SH-SY5Y (cell line): ENCODE results near the gene KIF25.

ENCODE experiments used
- GATA2 ChIP-seq: IDR thresholded peaks from 2 replicates; pipeline ENCODE4 v1.6.1; 2011; ENCODE audit warnings: mild to moderate bottlenecking, low read depth, low read length
- GATA3 ChIP-seq: IDR thresholded peaks from 2 replicates; pipeline ENCODE4 v1.6.1; 2011; ENCODE audit warnings: low read depth, mild to moderate bottlenecking, low read length, moderate library complexity

KIF25 gene

GRCh38 chr6:168072730-168073129 is 75.3 kb downstream of the KIF25 start:
- TF ChIP-seq GATA3: no peak
- TF ChIP-seq GATA2: no peak

GRCh38 chr6:168073937-168074730 is 76.7 kb downstream of the KIF25 start:
- no peak for TF ChIP-seq GATA3
- no peak for TF ChIP-seq GATA2

- TF ChIP-seq GATA2 (no peak), GATA3 (no peak)
These were observed 77.7 kb downstream of the KIF25 start for GRCh38 chr6:168075216-168075615.

- TF ChIP-seq GATA3 (no peak), GATA2 (no peak)
These were observed 78.3 kb downstream of the KIF25 start for GRCh38 chr6:168075787-168076202.

GRCh38 chr6:168078175-168078942 is 80.9 kb downstream of the KIF25 start:
- TF ChIP-seq GATA3 (no peak), GATA2 (no peak)

GRCh38 chr6:168078943-168079405 is 81.5 kb downstream of the KIF25 start, which contains the start of gene FRMD1:
FRMD1 (minus strand) TSS chr6:168079212; CDS start chr6:168079094, 118 bp downstream.
- TF ChIP-seq GATA2 (no peak), GATA3 (no peak)

GRCh38 chr6:168080393-168081077 is 83.1 kb downstream of the KIF25 start:
- TF ChIP-seq GATA3 (no peak), GATA2 (no peak)

- no peak for TF ChIP-seq GATA2
- TF ChIP-seq GATA3: no peak
These were observed 84.5 kb downstream of the KIF25 start for GRCh38 chr6:168081858-168082546.

- TF ChIP-seq GATA3 (no peak), GATA2 (no peak)
These were observed 85.5 kb downstream of the KIF25 start for GRCh38 chr6:168082860-168083513.

GRCh38 chr6:168083514-168083885 is 86.0 kb downstream of the KIF25 start:
- no peak for TF ChIP-seq GATA2
- TF ChIP-seq GATA3: no peak

- TF ChIP-seq GATA2 (no peak), GATA3 (no peak)
These were observed 87.1 kb downstream of the KIF25 start for GRCh38 chr6:168084465-168085160.

- TF ChIP-seq GATA2 (no peak), GATA3 (no peak)
These were observed 88.6 kb downstream of the KIF25 start for GRCh38 chr6:168086066-168086465.

GRCh38 chr6:168086616-168087015 is 89.1 kb downstream of the KIF25 start:
- no peak for TF ChIP-seq GATA2
- no peak for TF ChIP-seq GATA3
